Measurements from ENCODE around the gene TMEM236.

The TMEM236 gene

DNA sequence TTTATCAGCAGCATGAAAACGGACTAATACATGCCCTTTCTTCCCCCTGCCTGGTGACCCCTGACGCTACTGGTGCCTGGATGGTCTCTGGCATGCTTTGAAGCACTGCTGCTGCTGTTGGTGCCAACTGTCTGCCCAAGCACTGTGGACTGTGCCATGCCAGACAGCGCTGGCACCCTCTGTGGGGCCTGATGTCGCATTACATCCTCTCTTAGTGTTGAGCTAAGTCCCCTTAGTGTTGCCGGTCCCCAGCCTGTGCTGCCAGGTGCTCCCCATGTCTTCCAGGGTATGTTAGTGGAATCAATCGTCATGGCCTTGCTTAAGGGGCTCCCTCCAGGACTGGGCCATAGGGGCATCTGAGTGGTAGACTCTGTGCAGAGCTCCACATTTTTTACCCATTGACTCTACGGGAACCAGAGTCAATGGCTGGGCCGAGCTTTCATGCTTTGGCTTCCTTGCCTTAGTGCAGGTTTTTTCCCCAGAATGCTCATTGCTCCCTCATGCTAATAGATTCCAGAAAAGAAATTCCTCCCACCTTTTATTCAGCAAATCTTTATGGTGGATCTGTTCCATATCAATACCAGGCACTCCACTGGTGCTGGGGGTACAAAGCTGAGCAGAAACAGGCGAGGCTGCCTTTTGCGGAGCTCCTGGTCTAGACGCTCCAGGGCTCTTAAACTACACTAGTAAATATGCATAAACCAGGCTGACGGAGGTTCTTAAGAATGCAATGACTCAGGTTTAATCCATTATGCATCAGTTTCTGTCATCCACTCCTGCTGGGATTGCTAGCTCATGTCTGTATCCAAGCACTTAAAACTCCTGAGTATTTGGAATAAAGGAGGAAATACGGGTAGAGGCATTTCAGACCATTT lies 35.3 kb downstream of the TMEM236 start:
- no peak for DNase-seq (ENCODE audit: low spot score)

- no peak for DNase-seq (ENCODE audit: low spot score)
Measured at GRCh38 chr10:17788646-17789045, 36.6 kb downstream of the TMEM236 start.

DNA sequence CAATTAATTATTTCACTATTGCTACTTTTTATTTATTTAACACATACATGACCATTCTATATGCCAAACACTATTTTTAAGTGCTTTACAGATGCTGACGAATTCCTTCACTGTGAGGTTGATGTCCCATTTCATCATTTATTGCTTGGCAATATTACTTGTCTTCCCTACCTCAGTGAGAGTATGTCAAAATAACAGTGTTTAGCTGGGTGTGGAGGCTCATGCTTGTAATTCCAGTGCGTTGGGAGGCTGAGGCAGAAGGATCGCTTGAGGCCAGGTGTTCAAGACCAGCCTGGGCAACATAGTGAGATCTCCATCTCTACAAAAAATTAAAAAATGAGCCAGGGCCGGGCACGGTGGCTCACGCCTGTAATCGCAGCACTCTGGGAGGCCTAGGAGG lies 37.4 kb downstream of the TMEM236 start:
- no peak for DNase-seq (ENCODE audit: low spot score)

- no peak for DNase-seq (ENCODE audit: low spot score)
Measured at GRCh38 chr10:17790651-17791050, 38.6 kb downstream of the TMEM236 start.

DNA sequence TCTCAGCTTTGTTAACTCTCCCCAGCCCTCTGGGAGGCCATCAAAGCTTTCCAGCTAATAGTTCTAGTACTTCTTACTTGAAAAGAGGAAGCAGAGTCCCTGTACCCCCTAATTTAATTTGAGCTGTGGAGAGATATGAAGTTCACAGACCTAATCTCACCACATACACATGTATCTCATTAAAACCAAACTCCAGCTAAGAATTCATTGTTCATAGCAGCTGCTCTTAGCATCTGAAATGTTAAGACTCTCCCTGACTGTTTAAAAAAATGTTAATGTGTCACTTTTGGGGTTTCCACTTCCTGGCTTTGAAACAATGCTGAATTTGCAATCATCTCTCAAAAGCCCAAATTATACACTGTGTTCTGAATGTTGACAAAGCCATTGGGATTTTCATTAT lies 41.0 kb downstream of the TMEM236 start:
- no peak for DNase-seq (ENCODE audit: low spot score)

GRCh38 chr10:17793823-17794644 lies 42.0 kb downstream of the TMEM236 start:
- DNase-seq (ENCODE audit: low spot score), result peak; percentile 40

GRCh38 chr10:17795083-17795482 lies 43.1 kb downstream of the TMEM236 start:
- no peak for DNase-seq (ENCODE audit: low spot score)

DNA sequence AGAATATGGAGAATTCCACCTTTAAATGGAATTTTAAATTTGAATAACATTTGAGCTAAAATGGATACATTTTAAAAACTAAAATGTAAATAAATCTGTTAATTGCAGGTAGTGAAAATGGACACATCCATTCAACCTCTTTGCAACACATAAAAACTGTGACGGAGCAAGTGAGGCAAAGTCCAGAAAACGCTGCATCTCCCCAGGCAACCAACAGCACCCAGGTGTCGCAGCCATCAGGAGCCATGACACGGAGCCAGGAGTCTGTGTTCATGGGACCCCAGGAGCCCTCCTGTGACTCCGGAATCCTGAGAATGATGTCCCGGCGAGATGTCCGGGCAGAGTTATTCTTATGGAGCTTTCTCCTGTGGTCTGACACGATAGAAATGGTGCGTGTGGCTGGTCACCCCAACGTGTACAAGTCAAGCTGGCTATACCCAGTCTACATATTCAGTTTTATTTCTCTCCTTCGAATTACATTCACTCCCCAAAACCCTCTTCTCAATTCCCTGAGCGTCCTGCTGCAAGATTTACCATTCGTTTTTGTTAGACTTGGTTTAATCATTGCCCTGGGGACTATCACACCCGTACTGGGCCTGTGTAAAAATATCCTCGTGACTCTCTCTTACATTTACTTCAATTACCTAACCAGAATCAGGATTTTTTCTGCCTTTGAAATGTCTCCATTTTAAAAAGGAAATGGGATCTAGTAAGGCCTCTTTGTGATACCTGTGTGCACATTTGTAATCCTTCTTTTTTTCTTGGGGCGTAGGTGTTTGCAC lies 44.0 kb downstream of the TMEM236 start:
- DNase-seq (ENCODE audit: low spot score), result no peak

GRCh38 chr10:17801507-17801906 lies 49.5 kb downstream of the TMEM236 start:
- no peak for DNase-seq (ENCODE audit: low spot score)

DNA sequence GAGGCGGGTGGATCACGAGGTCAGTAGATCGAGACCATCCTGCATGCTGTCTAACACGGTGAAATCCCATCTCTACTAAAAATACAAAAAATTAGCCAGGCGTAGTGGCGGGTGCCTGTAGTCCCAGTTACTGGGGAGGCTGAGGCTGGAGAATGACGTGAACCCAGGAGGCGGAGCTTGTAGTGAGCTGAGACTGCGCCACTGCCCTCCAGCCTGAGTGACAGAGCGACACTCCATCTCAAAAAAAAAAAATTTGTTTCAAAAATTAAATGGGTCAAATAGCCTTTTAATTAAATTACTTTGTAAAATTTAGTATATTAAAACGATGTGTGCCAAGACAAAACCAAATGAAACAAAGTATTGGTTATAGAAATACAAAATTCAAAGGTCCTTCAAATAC lies 50.3 kb downstream of the TMEM236 start:
- no peak for DNase-seq (ENCODE audit: low spot score)

- no peak for DNase-seq (ENCODE audit: low spot score)
Measured at GRCh38 chr10:17802976-17803375, 51.0 kb downstream of the TMEM236 start.

DNA sequence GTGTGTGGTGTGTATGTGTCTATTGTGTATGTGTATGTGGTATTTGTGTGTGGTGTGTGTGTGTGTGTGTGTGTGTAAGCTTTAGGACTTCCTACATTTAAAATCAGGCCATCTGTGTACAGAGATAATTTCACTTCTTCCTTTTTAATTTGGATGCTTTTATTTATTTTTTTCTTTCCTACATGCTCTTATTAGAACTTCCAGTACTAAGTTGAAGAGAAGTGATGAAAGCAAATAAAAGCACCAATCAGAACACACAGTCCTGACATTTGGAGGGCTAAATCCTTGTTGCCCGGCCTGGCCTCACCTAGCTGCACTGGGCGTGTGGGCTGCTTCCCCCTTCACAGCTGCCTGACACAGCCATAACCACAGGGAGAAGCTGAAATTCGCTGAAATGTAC lies 53.3 kb downstream of the TMEM236 start:
- DNase-seq (ENCODE audit: low spot score), result no peak

GRCh38 chr10:17805921-17806577 lies 54.0 kb downstream of the TMEM236 start:
- DNase-seq (ENCODE audit: low spot score), result no peak

- no peak for DNase-seq (ENCODE audit: low spot score)
Measured at GRCh38 chr10:17808971-17809841, 57.2 kb downstream of the TMEM236 start, which contains the start of gene MRC1. Gene MRC1 (plus strand): TSS chr10:17809348. CDS start chr10:17809466, 118 bp downstream.

- no peak for DNase-seq (ENCODE audit: low spot score)
Measured at GRCh38 chr10:17811146-17811865, 59.3 kb downstream of the TMEM236 start.

DNA sequence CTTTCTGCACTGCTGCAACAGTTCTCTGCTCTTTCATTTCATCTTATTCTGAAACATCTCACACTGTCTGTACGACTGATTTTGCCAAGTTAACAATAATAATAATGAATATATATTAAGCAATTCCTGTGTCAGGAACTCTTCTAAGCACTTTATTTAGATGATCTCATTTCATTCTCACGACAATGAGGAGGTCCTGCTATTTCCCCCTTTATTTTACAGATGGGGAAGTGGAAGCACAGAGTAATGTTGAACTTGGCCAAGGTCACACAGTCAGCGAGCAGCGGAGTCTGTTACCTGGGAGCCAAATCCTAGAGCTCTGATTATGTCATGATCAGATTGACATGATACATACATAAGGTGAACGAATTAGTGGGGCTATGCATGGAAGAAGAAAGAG lies 63.0 kb downstream of the TMEM236 start:
- no peak for DNase-seq (ENCODE audit: low spot score)

- no peak for DNase-seq (ENCODE audit: low spot score)
Measured at GRCh38 chr10:17816199-17816598, 64.2 kb downstream of the TMEM236 start.

- DNase-seq (ENCODE audit: low spot score), result no peak
Measured at GRCh38 chr10:17817316-17817715, 65.3 kb downstream of the TMEM236 start.

DNA sequence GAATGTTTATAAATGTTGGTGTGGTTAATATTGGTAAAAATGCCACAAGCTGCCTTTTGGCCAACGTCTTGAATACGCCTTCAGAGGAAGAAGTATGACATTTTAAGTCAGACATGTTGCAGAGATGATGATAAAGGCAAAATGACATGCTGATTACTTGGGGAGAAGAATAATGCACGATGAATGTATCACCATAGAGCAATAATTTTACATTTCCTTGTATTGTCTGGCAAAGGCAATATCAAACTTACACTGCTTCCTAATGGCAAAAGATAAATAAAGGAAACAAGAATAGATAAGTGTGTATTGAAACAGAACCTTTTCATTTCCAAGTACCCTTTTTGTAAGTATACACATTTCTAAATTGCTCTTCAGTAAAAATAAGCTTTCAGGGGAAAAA lies 65.8 kb downstream of the TMEM236 start:
- DNase-seq (ENCODE audit: low spot score), result no peak

GRCh38 chr10:17819836-17820235 lies 67.8 kb downstream of the TMEM236 start:
- DNase-seq (ENCODE audit: low spot score), result no peak
